ENCODE measurements around the gene SPG11. TPM values are rescaled to one million over a fixed set of nuclear protein-coding genes. Genes with fewer than 3 reads are reported as not detected.
A peak's percentile ranks its signal among the peaks of the same experiment; 100 is the strongest.

Gene SPG11
- total and polyA plus RNA-seq, 10 of the 15 experiments (the other 5 are each of a cell fraction or from before 2014, with no cell fraction given), result 22.1 to 85.1 (median 47.2) TPM

DNA sequence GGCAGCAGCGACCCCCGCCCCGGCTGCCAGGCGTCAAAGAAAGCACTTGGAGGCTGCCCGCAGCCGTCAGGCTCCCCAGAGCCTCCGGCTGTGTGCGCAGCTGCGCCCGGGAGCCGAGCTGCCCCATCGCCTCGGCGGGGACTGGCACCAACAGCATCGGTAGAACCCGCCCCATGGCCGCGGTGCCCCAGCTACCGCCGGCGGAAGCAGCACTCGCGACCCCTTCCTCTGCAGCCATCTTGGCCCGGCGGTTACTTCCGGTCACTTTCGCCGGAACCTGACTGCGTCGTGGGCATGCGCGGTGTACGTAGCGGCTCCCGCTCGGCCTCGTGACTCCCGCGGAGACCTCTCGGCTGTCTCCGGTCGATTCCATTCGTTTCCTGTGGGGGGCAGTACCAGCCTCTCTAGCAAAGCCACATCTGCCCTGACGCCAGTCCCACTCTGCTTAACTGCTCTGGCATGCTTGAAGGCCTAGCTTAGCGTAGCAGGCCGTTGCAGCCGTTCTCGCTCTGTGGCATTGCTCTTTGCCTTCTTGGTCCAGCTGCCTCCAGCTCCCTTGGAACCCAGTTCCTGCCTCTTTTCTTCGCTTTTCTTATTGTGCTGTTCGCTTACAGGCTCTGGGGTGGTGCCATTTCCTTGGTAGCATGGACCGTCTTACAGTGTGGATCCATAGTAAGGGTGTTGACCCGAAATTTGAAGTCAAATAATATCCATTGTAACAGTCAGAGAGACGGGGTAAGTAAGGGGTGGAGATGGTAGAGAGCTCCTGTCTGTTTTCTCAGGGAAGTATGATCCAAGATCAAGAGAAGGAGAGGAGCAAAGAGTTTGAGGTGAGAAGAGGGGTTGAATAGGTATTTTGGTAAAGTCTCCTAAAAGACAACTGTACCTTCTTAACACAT lies at the start of gene SPG11 (continued):
- peak; percentile 63 for TF ChIP-seq MYC (IDR thresholded peaks at IDR 0.05; ENCODE audit: insufficient read depth, insufficient read length, insufficient replicate concordance, low read length, severe bottlenecking)
- no peak; the same call in 1 of the 2 replicates for TF ChIP-seq STAT3 (IDR thresholded peaks at IDR 0.05; ENCODE audit: low read depth, low read length)
- TF ChIP-seq NBN (IDR thresholded peaks at IDR 0.05), result peak; percentile 90
- TF ChIP-seq ZNF24 (IDR thresholded peaks at IDR 0.05), result peak; percentile 62; the same call in 1 of the 2 replicates
- TF ChIP-seq ATF7 (IDR thresholded peaks at IDR 0.05; ENCODE audit: low read depth), result peak; percentile 54
- no peak for TF ChIP-seq EZH2 (IDR thresholded peaks at IDR 0.05; ENCODE audit: borderline replicate concordance, control insufficient read depth, low read depth, low read length)
- TF ChIP-seq SMAD5 (IDR thresholded peaks at IDR 0.05; ENCODE audit: low read depth), result peak; percentile 34; the same call in 1 of the 2 replicates
- no peak; the same call in 1 of the 2 replicates for TF ChIP-seq NFIC (IDR thresholded peaks at IDR 0.05; ENCODE audit: low read depth, low read length)
- TF ChIP-seq USF1 (IDR thresholded peaks at IDR 0.05; ENCODE audit: borderline replicate concordance, extremely low read length, insufficient read depth, low read depth, low read length), result peak; percentile 87
- TF ChIP-seq SREBF1 (IDR thresholded peaks at IDR 0.05; ENCODE audit: low read length), result no peak
- TF ChIP-seq SREBF2 (IDR thresholded peaks at IDR 0.05; ENCODE audit: low read length), result no peak
- TF ChIP-seq, protein P1, sequence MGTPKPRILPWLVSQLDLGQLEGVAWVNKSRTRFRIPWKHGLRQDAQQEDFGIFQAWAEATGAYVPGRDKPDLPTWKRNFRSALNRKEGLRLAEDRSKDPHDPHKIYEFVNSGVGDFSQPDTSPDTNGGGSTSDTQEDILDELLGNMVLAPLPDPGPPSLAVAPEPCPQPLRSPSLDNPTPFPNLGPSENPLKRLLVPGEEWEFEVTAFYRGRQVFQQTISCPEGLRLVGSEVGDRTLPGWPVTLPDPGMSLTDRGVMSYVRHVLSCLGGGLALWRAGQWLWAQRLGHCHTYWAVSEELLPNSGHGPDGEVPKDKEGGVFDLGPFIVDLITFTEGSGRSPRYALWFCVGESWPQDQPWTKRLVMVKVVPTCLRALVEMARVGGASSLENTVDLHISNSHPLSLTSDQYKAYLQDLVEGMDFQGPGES (IDR thresholded peaks at IDR 0.05), result 0 out of 2 replicates have a peak, but pooled peaks have one; percentile 16
- TF ChIP-seq FOXK2 (IDR thresholded peaks at IDR 0.05), result no peak
- peak; percentile 96 for TF ChIP-seq POLR2A (IDR thresholded peaks at IDR 0.05; ENCODE audit: low read depth, low read length)
- TF ChIP-seq SIX5 (IDR thresholded peaks at IDR 0.05; ENCODE audit: low read depth, low read length, severe bottlenecking), result peak; percentile 15
- no peak for TF ChIP-seq RBBP5 (conservative IDR thresholded peaks at IDR 0.05)
- no peak for TF ChIP-seq NFYA (IDR thresholded peaks at IDR 0.05; ENCODE audit: borderline replicate concordance, low read depth, low read length)
- no peak for TF ChIP-seq FOS (IDR thresholded peaks at IDR 0.05; ENCODE audit: borderline replicate concordance, extremely low read depth, insufficient read length)
- no peak for TF ChIP-seq MYB (IDR thresholded peaks at IDR 0.05; ENCODE audit: borderline replicate concordance, low read depth, low read length)
- no peak for TF ChIP-seq NFXL1 (IDR thresholded peaks at IDR 0.05; ENCODE audit: borderline replicate concordance)
- peak; percentile 76 for TF ChIP-seq DPF2 (IDR thresholded peaks at IDR 0.05)
- peak; percentile 53; the same call in 1 of the 2 replicates for TF ChIP-seq E2F4 (IDR thresholded peaks at IDR 0.05; ENCODE audit: low read depth, low read length)
- no peak for TF ChIP-seq TCF12 (IDR thresholded peaks at IDR 0.05; ENCODE audit: low read depth, low read length)
- TF ChIP-seq NR2C1 (IDR thresholded peaks at IDR 0.05), result peak; percentile 63
